ENCODE measurements around the gene JPH3. TPM values are rescaled to one million over a fixed set of nuclear protein-coding genes. Genes with fewer than 3 reads are reported as not detected.

JPH3 gene
- polyA plus RNA-seq, 1 donor (not counting 4 experiments of a cell fraction or from before 2014, with no cell fraction given) = not detected

- Histone ChIP-seq H3K4me3 (ENCODE audit: control insufficient read depth in 2 of 3, extremely low read depth in 1 of 3, insufficient read depth in 2 of 3, low read depth in 1 of 3, low read length in 3 of 3) (no peak overlapping the region), H3K4me1 (ENCODE audit: control insufficient read depth, extremely low read depth, insufficient read depth, low read length) (no peaks in the 10 kb centered on the region), H3K27ac (ENCODE audit: control insufficient read depth, insufficient read depth, low read length) (no peak overlapping the region), H3K9ac (ENCODE audit: control insufficient read depth, extremely low read depth, insufficient read depth, low read length) (no peak overlapping the region), H3K9me1 (ENCODE audit: control insufficient read depth, extremely low read depth, insufficient read depth, low read length) (no peaks in the 10 kb centered on the region), H3K4me2 (ENCODE audit: control insufficient read depth, extremely low read depth, insufficient read depth, low read depth, low read length) (no peak overlapping the region), H4K20me1 (ENCODE audit: control insufficient read depth, extremely low read depth, insufficient read depth, low read length) (no peaks in the 10 kb centered on the region), H3K27me3 (ENCODE audit: control insufficient read depth, extremely low read depth, insufficient read depth, low read length) (no peaks in the 10 kb centered on the region), H3K36me3 (ENCODE audit: control insufficient read depth in 2 of 2, extremely low read depth in 1 of 2, insufficient read depth in 2 of 2, low read length in 2 of 2) (no peaks in the 10 kb centered on the region), H2AFZ (ENCODE audit: control insufficient read depth, low read length) (no peak overlapping the region), H3K9me3 (ENCODE audit: control insufficient read depth, low read depth, low read length) (peaks cover 3% of the 10 kb centered on the region), H3K79me2 (ENCODE audit: control insufficient read depth, insufficient read depth, low read length) (no peaks in the 10 kb centered on the region)
- TF ChIP-seq EZH2 (IDR thresholded peaks at IDR 0.05; ENCODE audit: low read length) = no peak
- TF ChIP-seq CTCF (optimal IDR thresholded peaks at IDR 0.05 in 1 of 3, IDR thresholded peaks at IDR 0.05 in 1 of 3, conservative IDR thresholded peaks at IDR 0.05 in 1 of 3; ENCODE audit: extremely low read depth in 1 of 3, insufficient read depth in 2 of 3, low read length in 3 of 3) = no peak
- dilution Hi-C loops (cut with MboI; ENCODE audit: extremely low pct_ligation_motif_present, low sequenced_read_pairs) = no loop called here
- no peak for DNase-seq (ENCODE audit: low read depth, low spot score)
- FAIRE-seq = no peak
These were observed 37.9 kb upstream of the JPH3 start for GRCh38 chr16:87564524-87564778.

- no peak overlapping the region for H3K9ac ChIP-seq (ENCODE audit: control insufficient read depth, extremely low read depth, insufficient read depth, low read length)
- H3K27me3 ChIP-seq (ENCODE audit: control insufficient read depth, extremely low read depth, insufficient read depth, low read length) = peaks cover 9% of the 10 kb centered on the region
- no peak overlapping the region for H2AFZ ChIP-seq (ENCODE audit: control insufficient read depth, low read length)
- dilution Hi-C loops (cut with MboI; ENCODE audit: extremely low pct_ligation_motif_present, low sequenced_read_pairs) = no loop called here
- no peak overlapping the region for H3K4me2 ChIP-seq (ENCODE audit: control insufficient read depth, extremely low read depth, insufficient read depth, low read depth, low read length)
- H3K9me1 ChIP-seq (ENCODE audit: control insufficient read depth, extremely low read depth, insufficient read depth, low read length) = no peaks in the 10 kb centered on the region
- FAIRE-seq (no peak), DNase-seq (ENCODE audit: low read depth, low spot score) (no peak)
- H4K20me1 ChIP-seq (ENCODE audit: control insufficient read depth, extremely low read depth, insufficient read depth, low read length) = no peaks in the 10 kb centered on the region
- no peaks in the 10 kb centered on the region for H3K79me2 ChIP-seq (ENCODE audit: control insufficient read depth, insufficient read depth, low read length)
- no peaks in the 10 kb centered on the region for H3K4me1 ChIP-seq (ENCODE audit: control insufficient read depth, extremely low read depth, insufficient read depth, low read length)
- H3K36me3 ChIP-seq (ENCODE audit: control insufficient read depth in 2 of 2, extremely low read depth in 1 of 2, insufficient read depth in 2 of 2, low read length in 2 of 2) = no peaks in the 10 kb centered on the region
- TF ChIP-seq CTCF (optimal IDR thresholded peaks at IDR 0.05 in 1 of 3, IDR thresholded peaks at IDR 0.05 in 1 of 3, conservative IDR thresholded peaks at IDR 0.05 in 1 of 3; ENCODE audit: extremely low read depth in 1 of 3, insufficient read depth in 2 of 3, low read length in 3 of 3) = no peak
- no peak overlapping the region for H3K4me3 ChIP-seq (ENCODE audit: control insufficient read depth in 2 of 3, extremely low read depth in 1 of 3, insufficient read depth in 2 of 3, low read depth in 1 of 3, low read length in 3 of 3)
- no peaks in the 10 kb centered on the region for H3K9me3 ChIP-seq (ENCODE audit: control insufficient read depth, low read depth, low read length)
- H3K27ac ChIP-seq (ENCODE audit: control insufficient read depth, insufficient read depth, low read length) = no peak overlapping the region
These were observed 32.4 kb upstream of the JPH3 start for GRCh38 chr16:87569601-87570571.
